HG03354 (cell line): Measurements from ENCODE around the gene JPH2.

Source experiments
- ATAC-seq: cut with Tn5 transposase; IDR thresholded peaks from one replicate; pipeline ENCODE4 v1.9.1; 2021; ENCODE audit warnings: mild to moderate bottlenecking; ENCODE audit not compliant: unreplicated experiment, poor library complexity, severe bottlenecking

The JPH2 gene

GRCh38 chr20:44111712-44112335, 75.2 kb downstream of the JPH2 start:
- no peak for ATAC-seq

- no peak for ATAC-seq
Observed at GRCh38 chr20:44110816-44111568, 76.0 kb downstream of the JPH2 start.

GRCh38 chr20:44109951-44110361, 77.0 kb downstream of the JPH2 start:
- no peak for ATAC-seq

GRCh38 chr20:44106615-44107014, 80.4 kb downstream of the JPH2 start:
- ATAC-seq: no peak

- no peak for ATAC-seq
Observed at GRCh38 chr20:44104798-44105517, 82.0 kb downstream of the JPH2 start.

GRCh38 chr20:44102582-44102981, 84.4 kb downstream of the JPH2 start:
- ATAC-seq: no peak

GRCh38 chr20:44099832-44100231, 87.2 kb downstream of the JPH2 start:
- ATAC-seq: no peak

GRCh38 chr20:44098657-44099056, 88.3 kb downstream of the JPH2 start:
- ATAC-seq: no peak

- no peak for ATAC-seq
Observed at GRCh38 chr20:44098256-44098630, 88.7 kb downstream of the JPH2 start.

- ATAC-seq: no peak
Observed at GRCh38 chr20:44097521-44098255, 89.3 kb downstream of the JPH2 start.

- no peak for ATAC-seq
Observed at GRCh38 chr20:44095831-44096230, 91.2 kb downstream of the JPH2 start.

- no peak for ATAC-seq
Observed at GRCh38 chr20:44093249-44093582, 93.8 kb downstream of the JPH2 start.

- no peak for ATAC-seq
Observed at GRCh38 chr20:44092551-44093248, 94.3 kb downstream of the JPH2 start.

- ATAC-seq: no peak
Observed at GRCh38 chr20:44091026-44091425, 96.0 kb downstream of the JPH2 start.

GRCh38 chr20:44089987-44090674, 96.9 kb downstream of the JPH2 start:
- ATAC-seq: no peak

GRCh38 chr20:44087857-44088120, 99.2 kb downstream of the JPH2 start:
- ATAC-seq: no peak

- ATAC-seq: no peak
Observed at GRCh38 chr20:44087051-44087856, 99.7 kb downstream of the JPH2 start.

- ATAC-seq: no peak
Observed at GRCh38 chr20:44085616-44086434, 101.2 kb downstream of the JPH2 start.
